HG03280 (cell line): ENCODE measurements around the gene POLR2H.

Source experiments
- ATAC-seq: cut with Tn5 transposase; IDR thresholded peaks from one replicate; pipeline ENCODE4 v1.9.1; 2021; ENCODE audit warnings: mild to moderate bottlenecking, moderate library complexity; ENCODE audit not compliant: unreplicated experiment

Gene POLR2H

DNA sequence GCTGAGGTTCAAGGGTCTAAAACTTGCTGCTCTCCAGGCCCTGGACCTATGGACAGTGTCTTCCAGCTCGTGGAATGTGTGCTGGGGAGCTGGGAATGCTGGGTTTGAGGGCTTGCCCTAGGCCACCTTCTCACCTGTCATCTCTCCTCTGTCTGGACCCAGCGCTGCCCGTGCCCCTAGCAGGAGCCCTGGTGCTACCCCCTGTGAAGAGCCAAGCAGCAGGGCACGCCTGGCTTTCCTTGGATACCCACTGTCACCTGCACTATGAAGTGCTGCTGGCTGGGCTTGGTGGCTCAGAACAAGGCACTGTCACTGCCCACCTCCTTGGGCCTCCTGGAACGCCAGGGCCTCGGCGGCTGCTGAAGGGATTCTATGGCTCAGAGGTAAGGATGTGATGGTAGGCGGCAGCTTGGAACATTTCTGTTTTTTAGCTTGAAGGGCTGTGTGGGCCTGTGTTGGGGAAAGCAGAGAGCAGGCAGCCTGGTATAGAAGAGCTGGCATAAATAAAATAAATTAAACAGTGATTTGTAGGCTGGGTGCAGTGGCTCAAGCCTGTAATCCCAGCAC, 23.4 kb downstream of the POLR2H start:
- ATAC-seq, result no peak

DNA sequence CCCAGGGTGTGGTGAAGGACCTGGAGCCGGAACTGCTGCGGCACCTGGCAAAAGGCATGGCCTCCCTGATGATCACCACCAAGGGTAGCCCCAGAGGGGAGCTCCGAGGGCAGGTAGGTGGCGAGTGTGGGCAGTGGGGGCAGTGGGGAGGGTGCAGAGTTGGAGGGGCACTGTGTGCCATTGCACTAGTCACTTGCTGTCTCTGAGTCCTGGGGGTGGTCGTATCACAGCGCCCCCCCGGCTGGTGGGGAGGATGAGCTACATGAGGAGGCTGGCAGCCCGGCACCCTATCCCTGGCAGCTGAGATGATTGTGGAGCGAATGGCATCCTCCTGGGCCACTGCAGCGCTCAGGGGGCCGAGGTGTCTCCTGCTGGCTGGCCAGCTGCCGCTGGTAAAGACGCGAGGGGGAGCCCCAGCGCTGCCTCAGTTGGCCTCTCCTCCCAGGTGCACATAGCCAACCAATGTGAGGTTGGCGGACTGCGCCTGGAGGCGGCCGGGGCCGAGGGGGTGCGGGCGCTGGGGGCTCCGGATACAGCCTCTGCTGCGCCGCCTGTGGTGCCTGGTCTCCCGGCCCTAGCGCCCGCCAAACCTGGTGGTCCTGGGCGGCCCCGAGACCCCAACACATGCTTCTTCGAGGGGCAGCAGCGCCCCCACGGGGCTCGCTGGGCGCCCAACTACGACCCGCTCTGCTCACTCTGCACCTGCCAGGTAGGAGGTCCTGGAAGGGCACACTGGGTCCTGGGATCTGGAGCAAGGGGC, 24.7 kb downstream of the POLR2H start:
- ATAC-seq, result no peak

DNA sequence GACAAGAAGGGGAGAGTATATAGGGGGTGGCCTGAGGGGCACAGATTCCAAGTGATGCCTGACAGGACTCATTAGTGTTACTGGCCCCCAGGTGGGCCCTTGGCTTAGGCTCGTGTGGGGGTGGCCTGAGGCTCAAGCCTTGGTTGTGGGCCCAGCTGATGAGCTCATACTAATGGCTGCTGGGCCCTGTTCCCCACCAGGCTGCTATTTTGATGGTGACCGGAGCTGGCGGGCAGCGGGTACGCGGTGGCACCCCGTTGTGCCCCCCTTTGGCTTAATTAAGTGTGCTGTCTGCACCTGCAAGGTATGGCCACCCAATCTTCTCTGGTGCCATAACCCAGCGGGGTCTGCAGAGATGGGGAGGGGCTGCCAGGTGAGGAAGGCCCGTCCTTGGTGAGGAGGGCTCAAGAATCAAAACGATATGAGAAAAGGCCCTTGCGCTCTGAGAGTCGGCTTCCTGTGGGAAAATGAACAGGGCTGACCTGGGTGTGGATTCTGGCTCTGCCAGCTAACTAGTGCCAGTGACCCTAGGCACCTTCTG, 25.7 kb downstream of the POLR2H start:
- ATAC-seq, result no peak

DNA sequence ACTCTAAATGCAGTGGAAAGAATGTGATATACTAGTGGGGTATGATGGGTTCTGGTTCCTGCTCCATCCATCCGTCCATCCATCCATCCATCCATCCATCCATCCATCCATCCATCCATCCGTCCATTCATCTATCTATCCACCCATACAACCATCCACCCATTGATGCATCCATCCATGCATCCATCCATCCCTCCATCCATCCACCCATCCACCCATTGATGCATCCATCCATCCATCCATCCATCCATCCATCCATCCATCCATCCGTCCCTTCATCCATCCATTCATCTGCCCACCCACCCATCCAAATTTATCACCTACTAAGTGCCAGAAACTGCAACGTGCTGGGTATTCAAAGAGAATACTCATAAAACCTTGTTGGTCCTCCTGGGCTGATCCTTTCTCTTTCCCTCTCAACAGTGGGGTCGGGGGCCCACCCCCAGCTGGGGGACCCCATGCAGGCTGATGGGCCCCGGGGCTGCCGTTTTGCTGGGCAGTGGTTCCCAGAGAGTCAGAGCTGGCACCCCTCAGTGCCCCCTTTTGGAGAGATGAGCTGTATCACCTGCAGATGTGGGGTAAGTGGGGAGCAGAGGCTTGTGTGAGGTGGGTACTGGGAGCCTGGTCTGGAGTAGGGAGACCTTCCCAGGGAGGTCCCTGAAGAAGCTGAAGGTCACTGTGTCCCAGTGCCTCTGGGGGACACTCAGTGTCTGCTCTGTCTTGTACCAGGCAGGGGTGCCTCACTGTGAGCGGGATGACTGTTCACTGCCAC, 26.8 kb downstream of the POLR2H start:
- ATAC-seq, result no peak

DNA sequence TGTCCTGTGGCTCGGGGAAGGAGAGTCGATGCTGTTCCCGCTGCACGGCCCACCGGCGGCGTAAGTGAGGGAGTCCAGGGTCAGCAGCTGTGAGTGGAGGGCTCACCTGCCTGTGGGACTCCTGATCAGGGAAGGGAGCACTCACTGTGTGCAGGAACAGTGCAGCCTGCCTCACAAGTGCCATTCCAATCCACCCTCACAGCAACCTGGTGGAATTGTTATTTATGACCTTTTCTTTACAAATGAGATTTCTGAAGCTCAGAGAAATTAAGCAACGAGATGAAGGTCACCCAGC, 27.4 kb downstream of the POLR2H start:
- ATAC-seq, result no peak

DNA sequence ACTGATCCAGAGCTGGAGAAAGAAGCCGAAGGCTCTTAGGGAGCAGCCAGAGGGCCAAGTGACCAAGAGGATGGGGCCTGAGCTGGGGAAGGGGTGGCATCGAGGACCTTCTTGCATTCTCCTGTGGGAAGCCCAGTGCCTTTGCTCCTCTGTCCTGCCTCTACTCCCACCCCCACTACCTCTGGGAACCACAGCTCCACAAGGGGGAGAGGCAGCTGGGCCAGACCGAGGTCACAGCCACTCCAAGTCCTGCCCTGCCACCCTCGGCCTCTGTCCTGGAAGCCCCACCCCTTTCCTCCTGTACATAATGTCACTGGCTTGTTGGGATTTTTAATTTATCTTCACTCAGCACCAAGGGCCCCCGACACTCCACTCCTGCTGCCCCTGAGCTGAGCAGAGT, 27.9 kb downstream of the POLR2H start:
- no peak for ATAC-seq

DNA sequence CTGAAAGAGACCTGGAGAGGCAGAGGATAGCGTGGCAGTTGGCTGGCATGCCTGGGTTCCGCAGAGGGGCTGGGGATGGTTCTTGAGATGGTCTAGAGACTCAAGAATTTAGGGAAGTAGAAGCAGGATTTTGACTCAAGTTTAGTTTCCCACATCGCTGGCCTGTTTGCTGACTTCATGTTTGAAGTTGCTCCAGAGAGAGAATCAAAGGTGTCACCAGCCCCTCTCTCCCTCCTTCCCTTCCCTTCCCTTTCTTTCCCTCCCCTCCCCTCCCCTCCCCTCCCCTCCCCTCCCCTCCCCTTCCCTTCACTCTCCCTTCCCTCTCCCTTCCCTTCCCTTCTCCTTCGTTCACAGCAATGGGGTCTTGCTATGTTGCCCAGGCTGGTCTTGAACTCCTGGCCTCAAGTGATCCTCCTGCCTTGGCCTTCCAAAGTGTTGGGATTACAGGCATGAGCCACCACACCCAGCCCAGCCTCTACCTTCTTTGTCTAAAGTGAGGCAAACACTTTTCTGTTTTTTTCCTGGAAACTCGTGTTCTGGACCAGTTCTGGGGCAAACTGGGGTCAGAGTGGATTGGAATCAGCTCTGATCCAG, 28.5 kb downstream of the POLR2H start:
- no peak for ATAC-seq

DNA sequence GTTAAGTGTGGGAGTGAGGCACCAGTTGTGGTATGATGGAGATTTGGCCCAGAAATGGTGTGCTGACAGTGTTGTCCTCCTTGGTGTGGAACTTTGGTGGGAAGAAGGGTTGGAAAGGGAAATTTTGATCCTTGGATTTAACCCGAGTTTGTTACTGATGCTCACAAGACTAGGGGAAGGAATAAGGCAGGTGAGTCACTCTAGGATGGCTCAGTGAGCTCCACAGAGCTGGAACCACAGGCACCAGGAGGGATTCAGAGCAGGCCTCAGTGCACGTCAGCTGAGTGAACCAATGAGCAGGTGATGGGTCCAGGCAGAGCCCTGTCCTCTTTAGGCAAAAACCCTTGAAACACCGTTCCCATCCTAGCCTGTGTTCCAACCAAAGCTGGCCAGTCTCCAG, 29.8 kb downstream of the POLR2H start:
- no peak for ATAC-seq

DNA sequence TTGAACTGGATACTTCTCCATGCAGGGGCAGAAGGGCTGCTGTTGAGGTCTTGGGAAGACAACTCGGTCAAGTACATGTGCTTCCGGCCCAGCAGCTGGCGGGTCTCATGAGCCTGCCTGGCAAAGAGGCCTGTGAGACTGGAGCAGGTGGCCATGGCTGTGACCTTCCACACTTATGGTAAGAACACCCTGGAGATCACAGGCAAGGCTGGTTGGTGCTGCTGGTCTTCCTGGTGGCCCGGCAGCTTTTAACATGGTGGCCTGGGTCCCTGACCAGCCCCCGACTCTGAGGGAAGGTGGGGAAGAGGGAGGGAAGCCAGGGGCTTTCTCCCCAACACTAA, 33.8 kb downstream of the POLR2H start:
- ATAC-seq, result no peak

DNA sequence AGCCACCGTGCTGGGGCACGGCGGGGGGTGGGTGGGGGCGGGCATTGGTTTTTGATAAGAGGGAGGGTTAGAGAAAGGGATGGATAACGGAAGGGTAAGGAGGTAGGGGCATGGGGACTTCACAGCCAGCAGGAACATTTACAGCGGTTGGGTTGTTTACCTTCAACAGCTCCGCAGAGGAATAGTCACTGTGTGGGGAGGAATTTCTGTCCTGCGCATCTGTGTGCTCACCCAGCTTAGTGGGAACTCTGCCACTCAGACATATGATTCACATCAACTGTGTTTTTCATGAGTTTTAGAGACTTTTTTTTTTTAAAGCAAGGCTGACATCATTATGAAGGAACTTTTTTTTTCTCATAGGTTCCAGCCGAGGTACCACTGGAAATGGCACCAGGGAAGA, 37.9 kb downstream of the POLR2H start:
- ATAC-seq, result no peak

DNA sequence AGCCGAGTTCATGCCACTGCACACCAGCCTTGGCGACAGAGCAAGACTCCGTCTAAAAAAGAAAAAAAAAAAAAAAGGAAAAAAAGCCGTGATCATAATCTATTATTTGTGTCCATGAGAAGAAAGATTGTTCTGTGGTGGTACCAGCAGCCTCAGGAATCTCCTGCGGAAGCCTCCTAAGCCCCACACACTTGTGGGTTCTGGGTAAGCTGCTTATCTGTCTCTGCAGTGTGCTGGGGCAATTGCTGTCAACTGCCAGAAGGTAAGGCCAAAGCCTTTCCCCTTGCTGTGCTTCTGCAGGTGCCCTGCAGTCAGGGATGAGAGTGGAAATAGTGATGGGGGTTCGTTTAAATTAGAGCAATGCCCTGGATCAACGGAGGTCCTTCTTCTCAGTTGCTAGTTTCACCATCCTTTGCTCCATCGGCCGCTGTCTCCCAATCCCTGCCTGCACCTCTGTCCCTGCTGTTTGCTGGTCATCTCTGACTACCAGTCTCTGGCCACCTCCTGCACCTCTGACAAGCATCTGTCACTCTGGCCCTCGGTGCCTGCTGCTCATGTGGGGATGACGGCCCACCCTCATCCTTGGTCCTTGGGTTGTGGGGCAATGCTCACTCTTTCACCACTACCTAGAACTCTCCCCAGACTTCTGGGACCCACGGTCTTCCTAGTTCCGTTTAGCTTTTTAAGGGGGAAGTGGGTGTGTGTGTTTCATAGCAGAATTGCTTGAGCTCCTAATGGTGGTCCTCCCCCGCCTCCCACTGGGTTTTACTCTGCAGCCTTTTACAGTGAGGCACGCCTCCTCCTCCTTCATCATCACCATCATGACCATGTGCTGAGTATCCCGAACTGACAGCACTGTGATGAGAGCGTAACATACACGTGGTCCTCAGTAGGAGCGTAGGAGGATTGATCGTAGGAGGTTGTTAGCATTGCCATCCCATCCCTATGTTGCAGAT, 43.8 kb downstream of the POLR2H start:
- ATAC-seq, result no peak

DNA sequence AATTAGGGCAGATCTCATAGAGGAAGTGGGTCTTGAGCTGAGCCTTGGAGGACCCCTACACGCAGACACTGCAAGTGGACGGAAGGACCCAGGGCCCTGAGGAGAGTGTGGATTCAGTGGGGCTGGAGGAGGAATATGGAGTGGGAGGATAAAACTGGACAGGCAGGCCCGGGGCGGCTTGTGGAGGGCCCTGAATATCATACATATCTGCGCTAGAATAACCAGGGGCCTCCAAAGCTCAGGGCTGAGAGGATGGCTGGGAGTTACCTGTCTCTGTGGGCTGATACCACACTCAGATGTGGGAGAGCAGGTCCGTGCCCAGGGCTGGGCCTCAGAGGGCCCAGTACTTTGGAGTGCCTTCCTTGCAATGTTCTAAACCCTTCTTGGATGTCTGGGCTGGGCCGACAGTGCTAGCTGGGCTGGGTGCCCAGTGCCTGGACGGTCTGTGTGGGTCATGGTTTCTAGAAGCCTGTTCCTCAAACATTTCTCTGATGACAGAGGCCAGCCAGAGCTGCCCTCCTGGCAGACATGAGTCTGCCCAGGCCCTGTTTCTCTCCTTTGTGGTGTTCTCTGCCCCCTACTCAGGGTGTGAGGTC, 47.9 kb downstream of the POLR2H start:
- ATAC-seq, result no peak

DNA sequence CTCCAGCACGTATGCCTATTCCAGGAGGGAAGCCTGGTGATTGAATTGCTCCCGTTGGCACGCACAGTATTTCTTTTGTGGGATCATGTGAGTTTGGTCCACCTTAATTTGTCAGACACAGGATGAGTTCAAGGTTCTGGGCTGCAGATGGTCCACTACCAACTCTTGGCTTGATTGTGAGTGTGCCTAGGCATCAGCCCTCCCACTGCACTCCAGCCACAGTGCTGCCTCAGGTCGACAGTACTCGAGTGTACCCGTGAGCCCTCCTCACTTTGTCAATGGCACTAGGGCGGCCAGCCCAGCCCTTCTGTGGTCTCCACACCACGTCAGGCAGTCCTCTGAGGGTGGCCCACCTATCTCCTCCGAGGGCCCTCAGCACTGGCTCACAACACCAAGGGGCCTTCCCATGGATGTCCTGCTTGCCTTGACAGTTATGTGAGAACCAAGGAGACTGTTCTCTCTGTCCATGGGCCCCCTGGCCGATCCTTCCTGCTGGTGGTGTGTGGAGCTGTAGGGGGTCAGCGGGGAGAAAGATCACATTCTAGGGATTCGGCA, 48.5 kb downstream of the POLR2H start:
- no peak for ATAC-seq

DNA sequence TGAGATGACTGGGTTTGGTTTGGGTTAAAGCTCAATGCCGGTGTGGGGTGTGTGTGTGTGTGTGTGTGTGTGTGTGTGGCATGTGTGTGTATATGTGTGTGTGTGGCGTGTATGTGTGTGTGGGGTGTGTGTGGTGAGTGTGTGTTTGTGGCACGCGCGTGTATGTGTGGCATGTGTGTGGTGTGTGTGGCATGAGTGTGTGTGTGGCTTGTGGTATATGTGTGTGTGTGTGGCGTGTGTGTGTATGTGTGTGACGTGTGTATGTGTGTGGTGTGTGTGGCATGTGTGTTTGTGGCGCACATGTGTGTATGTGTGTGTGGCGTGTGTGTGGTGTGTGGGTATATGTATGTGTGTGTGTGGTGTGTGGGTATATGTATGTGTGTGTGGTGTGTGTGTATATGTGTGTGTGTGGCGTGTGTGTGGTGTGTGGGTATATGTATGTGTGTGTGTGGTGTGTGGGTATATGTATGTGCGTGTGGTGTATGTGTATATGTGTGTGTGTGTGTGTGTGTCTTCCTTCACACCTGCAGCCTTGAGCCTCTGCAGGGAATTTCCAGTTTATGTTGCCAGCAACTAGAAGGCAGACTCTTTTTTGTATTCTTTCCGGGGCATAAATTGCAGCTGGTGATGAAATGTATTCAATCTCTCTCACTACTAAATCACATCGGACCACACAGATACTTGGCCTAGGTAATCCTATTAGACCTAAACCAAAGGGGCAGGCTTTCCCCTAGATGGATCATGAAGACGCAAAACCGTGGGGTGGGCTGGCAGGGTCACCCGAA, 53.1 kb downstream of the POLR2H start:
- ATAC-seq, result no peak

DNA sequence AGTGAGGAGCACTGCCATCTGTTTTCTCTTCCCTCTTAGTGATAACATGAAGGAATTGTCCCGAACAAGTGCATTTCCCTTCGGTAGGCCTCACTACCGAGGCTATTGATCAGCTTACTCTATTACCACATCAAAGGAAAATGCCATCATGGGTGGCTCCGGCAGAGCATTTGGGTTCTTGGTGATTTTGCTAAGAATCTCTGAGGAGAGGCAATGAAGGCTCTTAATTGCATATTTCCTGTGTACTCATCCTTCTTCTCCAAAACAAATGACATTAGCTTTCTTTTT, 53.6 kb downstream of the POLR2H start:
- ATAC-seq, result no peak

DNA sequence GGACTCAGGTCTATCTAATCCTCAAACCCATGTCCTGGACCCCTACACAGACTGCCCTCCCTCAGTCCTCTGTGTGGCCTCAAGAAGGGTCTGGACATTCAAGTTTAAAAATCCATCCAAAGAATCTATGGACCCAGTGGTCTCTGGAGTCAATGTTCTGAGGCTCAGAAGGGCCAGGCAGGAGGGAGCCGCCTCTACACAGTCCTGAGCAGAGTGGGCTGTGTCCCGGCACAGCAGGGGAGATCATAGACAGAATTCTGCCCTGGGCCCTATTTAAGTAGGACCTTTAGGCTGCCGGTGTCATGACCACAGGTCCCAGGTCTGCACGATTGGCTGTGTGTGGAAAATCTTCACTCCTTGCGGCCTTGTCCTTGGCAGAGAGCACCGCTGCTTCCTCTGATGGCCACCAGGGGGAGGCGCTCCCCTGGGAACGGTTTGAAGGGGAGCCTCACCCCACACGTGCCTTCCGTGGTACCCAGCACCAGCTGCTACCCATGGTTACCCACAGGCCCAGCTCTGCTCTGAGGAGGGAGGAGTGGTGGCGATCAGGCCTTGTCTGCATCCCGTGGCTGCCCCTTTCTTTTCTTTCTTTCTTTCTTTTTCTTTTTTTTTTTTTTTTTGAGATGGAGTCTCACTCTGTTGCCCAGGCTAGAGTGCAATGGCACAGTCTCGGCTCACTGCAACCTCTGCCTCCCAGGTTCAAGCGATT, 56.3 kb downstream of the POLR2H start:
- ATAC-seq, result peak; percentile 88
